PFSK-1 (cell line): ENCODE results near the gene CD302.

Source experiments
- FOXP2 ChIP-seq: optimal IDR thresholded peaks from 2 replicates; pipeline ENCODE3; 2011; ENCODE audit warnings: borderline replicate concordance, control low read depth, inconsistent platforms; ENCODE audit not compliant: insufficient read depth; ENCODE audit errors: extremely low read length, extremely low read depth
- POLR2AphosphoS5 ChIP-seq: IDR thresholded peaks from 2 replicates; pipeline ENCODE4 v1.6.1; 2012; ENCODE audit warnings: low read depth, mild to moderate bottlenecking, control low read depth, low read length, moderate library complexity
- SIN3A ChIP-seq: IDR thresholded peaks from 2 replicates; pipeline ENCODE4 v1.6.1; 2012; ENCODE audit warnings: mild to moderate bottlenecking, low read length, moderate library complexity, borderline replicate concordance; ENCODE audit not compliant: insufficient read depth
- TAF1 ChIP-seq: IDR thresholded peaks from 2 replicates; pipeline ENCODE4 v1.6.1; 2012; ENCODE audit warnings: low read length, control low read depth, borderline replicate concordance; ENCODE audit not compliant: insufficient read depth
- TF ChIP-seq, protein P1 (sequence below), 2 experiments: IDR thresholded peaks; 2 replicates each; pipeline versions ENCODE4 v1.6.1 to v1.8.0; 2011 to 2012; ENCODE audit warnings: low read depth in 2 of 2, low read length in 2 of 2, control low read depth in 1 of 2, inconsistent platforms in 1 of 2, mild to moderate bottlenecking in 1 of 2, moderate library complexity in 1 of 2; ENCODE audit not compliant: insufficient read depth in 1 of 2

The CD302 gene

DNA sequence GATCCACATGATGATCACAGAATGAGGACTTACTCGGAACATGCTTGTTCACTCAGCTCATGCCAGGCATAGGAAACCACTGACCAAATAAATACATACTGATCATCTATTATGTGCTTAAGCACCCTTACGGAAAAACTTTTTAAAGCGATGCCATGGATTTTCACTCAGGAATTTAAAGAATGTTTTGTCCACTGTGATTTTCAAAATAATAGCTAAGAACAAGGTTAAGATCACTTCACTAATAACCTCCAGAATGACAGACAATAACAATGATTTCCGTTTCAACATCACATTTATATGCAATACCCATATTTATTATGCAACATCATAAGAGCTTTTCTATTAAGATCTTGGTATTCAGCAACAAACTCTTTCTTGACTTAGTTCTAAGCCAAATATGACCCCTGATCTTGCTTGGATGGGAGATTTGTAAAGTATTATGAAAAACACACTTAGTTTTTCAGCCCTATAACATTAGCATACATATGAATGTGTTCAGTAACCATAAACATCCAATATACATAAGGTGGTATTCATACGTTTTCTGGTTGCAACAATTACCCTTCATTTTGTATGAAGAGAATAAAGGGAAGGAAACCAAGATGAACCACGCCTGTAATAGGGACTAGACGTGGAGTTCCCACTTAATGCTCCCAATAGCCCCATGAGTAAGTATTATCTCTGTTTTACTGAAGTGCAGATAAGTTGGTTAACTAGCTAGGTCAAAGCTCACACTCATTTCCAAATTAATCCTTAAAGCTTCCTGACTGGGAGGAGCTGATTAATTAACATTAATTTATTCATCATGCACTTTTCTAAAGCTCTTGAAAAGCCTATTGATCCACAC lies 1.9 kb downstream of the CD302 start:
- no peak for TF ChIP-seq TAF1
- no peak for TF ChIP-seq FOXP2
- TF ChIP-seq, protein P1, sequence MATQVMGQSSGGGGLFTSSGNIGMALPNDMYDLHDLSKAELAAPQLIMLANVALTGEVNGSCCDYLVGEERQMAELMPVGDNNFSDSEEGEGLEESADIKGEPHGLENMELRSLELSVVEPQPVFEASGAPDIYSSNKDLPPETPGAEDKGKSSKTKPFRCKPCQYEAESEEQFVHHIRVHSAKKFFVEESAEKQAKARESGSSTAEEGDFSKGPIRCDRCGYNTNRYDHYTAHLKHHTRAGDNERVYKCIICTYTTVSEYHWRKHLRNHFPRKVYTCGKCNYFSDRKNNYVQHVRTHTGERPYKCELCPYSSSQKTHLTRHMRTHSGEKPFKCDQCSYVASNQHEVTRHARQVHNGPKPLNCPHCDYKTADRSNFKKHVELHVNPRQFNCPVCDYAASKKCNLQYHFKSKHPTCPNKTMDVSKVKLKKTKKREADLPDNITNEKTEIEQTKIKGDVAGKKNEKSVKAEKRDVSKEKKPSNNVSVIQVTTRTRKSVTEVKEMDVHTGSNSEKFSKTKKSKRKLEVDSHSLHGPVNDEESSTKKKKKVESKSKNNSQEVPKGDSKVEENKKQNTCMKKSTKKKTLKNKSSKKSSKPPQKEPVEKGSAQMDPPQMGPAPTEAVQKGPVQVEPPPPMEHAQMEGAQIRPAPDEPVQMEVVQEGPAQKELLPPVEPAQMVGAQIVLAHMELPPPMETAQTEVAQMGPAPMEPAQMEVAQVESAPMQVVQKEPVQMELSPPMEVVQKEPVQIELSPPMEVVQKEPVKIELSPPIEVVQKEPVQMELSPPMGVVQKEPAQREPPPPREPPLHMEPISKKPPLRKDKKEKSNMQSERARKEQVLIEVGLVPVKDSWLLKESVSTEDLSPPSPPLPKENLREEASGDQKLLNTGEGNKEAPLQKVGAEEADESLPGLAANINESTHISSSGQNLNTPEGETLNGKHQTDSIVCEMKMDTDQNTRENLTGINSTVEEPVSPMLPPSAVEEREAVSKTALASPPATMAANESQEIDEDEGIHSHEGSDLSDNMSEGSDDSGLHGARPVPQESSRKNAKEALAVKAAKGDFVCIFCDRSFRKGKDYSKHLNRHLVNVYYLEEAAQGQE (IDR thresholded peaks at IDR 0.05; ENCODE audit: insufficient read depth in 1 of 2, low read depth in 2 of 2, low read length in 2 of 2) = no peak
- no peak for TF ChIP-seq SIN3A
- no peak for TF ChIP-seq POLR2AphosphoS5

DNA sequence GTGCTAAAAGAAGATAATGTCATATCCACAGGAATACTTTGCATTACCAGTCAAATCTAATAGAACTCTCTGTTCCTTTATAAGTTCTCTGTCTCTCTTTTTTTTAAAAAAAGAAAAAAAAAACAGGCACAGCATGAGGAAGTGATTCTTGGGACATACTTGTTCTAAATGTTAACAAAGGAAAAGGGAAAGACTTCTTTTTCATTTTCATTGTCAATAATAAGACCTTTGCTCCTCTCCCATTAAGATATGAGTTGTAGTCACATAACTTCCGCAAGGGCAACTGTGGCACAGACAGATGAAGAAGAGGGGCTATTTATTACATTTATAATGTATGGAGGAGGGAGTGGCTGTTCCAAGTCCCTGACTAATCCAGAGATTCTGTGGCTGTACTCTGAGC lies 4.7 kb downstream of the CD302 start:
- TF ChIP-seq POLR2AphosphoS5 (no peak), FOXP2 (no peak)

DNA sequence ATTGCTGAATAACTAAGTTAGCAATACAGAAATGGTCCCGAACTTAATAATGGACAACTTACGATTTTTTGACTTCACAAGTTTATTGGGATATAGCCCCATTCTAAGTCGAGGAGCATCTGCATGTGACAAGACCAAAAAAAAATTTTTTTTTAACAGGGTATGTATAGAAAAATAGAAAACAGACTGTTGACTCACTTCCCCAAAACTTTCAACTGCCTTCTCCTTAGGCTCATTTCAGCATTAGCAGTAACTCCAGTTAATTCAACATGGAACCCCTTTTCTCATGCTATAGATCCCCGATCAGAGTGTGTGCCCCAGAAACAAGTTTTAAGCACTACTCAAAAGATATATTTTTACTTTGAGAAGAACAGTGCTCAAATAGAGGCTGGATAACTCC lies 5.4 kb downstream of the CD302 start:
- TF ChIP-seq FOXP2 = no peak
- TF ChIP-seq, protein P1 (IDR thresholded peaks at IDR 0.05; ENCODE audit: insufficient read depth in 1 of 2, low read depth in 2 of 2, low read length in 2 of 2) = no peak
- no peak for TF ChIP-seq SIN3A
- TF ChIP-seq TAF1 = no peak
- no peak for TF ChIP-seq POLR2AphosphoS5

DNA sequence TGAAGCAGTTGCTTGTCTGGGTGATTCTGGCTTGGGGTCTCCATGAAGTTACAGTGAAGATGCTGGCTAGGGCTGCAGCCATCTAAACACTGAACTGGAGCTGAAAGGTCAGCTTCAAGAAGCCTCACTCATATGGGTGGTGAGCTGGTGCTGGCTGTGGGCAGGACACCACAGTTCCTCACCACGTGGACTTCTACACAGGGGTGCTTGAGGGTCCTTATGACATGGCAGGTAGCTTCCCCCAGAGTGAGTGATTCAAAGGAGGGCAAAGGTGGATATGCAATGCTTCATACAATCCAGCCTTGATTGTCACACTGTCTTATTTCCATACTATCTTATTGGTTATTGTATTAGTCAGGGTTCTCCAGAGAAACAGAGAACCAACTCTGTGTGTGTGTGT lies 6.0 kb downstream of the CD302 start:
- TF ChIP-seq POLR2AphosphoS5 (no peak), TAF1 (no peak), SIN3A (no peak), FOXP2 (no peak)
- TF ChIP-seq, protein P1 (IDR thresholded peaks at IDR 0.05; ENCODE audit: insufficient read depth in 1 of 2, low read depth in 2 of 2, low read length in 2 of 2) = no peak

DNA sequence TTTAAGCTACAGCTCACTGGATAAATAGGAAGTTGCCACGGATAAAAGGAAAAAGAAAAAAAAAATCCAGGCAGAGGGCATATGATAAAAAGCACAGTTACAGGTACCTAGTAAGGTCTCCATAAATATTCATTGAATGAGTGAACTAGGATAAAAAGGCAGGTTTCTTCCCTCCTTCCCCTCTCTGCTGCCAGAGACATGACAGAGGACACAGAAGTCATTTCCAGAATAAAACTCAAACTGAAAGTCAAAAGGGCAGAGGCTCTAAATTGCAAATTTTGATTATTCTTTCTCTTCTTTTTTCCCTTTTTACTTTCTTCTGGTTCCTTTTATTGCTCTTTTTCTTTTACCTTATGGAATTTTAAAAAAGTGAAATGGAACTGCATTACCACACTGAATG lies 7.7 kb downstream of the CD302 start:
- TF ChIP-seq, protein P1 (IDR thresholded peaks at IDR 0.05; ENCODE audit: insufficient read depth in 1 of 2, low read depth in 2 of 2, low read length in 2 of 2) = no peak
- TF ChIP-seq POLR2AphosphoS5 (no peak), TAF1 (no peak), SIN3A (no peak), FOXP2 (no peak)
